Mammary epithelial cell (primary cell): Measurements from ENCODE around the gene EID1.

Source experiments
- CTCF ChIP-seq, 2 donors: IDR thresholded peaks in 1 of 2; conservative IDR thresholded peaks in 1 of 2; 2 replicates each; pipeline ENCODE4 v1.5.1; 2011 to 2012; ENCODE audit warnings: inconsistent platforms in 2 of 2, low read length in 2 of 2, mild to moderate bottlenecking in 2 of 2, control low read depth in 1 of 2, low read depth in 1 of 2; ENCODE audit not compliant: insufficient read depth in 1 of 2; ENCODE audit errors: extremely low read depth in 1 of 2
- EZH2 ChIP-seq: IDR thresholded peaks from 2 replicates; pipeline ENCODE4 v1.6.1; 2012; ENCODE audit warnings: low read length, inconsistent platforms, borderline replicate concordance

GRCh38 chr15:48913141-48913540 is 35.2 kb downstream of the EID1 start:
- TF ChIP-seq CTCF (conservative IDR thresholded peaks at IDR 0.05 in 1 of 2, IDR thresholded peaks at IDR 0.05 in 1 of 2; ENCODE audit: extremely low read depth in 1 of 2, insufficient read depth in 1 of 2, low read depth in 1 of 2, low read length in 2 of 2) (no peak), EZH2 (no peak)
